H1 (cell line): ENCODE results near the gene APP. TPM values are rescaled to one million over a fixed set of nuclear protein-coding genes. Genes with fewer than 3 reads are reported as not detected.

Experiments used
- ATF2 ChIP-seq: IDR thresholded peaks from 2 replicates; pipeline ENCODE4 v1.6.1; 2012; ENCODE audit warnings: low read length, inconsistent platforms
- CHD2 ChIP-seq: IDR thresholded peaks from 2 replicates; pipeline ENCODE4 v1.6.1; 2012; ENCODE audit warnings: low read length, improper control_type of control experiment
- KDM1A ChIP-seq: fragments of 200-600, 300-600 bp; sonication (generic); IDR thresholded peaks from 2 replicates; pipeline ENCODE4 v1.7.1; 2016; ENCODE audit warnings: mild to moderate bottlenecking, low read length, borderline replicate concordance
- SAP30 ChIP-seq: fragments of 300-600 bp; sonication (generic); IDR thresholded peaks from 2 replicates; pipeline ENCODE4 v1.7.1; 2012; ENCODE audit warnings: low read length, moderate library complexity, mild to moderate bottlenecking, inconsistent platforms; ENCODE audit not compliant: insufficient read depth, insufficient replicate concordance
- SRF ChIP-seq: IDR thresholded peaks from 2 replicates; pipeline ENCODE4 v1.6.1; 2011; ENCODE audit warnings: mild to moderate bottlenecking, low read depth, low read length, moderate library complexity
- TCF12 ChIP-seq: IDR thresholded peaks from 2 replicates; pipeline ENCODE4 v1.6.1; 2011; ENCODE audit warnings: low read depth, mild to moderate bottlenecking, low read length
- TEAD4 ChIP-seq: IDR thresholded peaks from 2 replicates; pipeline ENCODE4 v1.6.1; 2012; ENCODE audit warnings: low read depth, low read length, inconsistent platforms, mixed read lengths
- ZNF274 ChIP-seq: IDR thresholded peaks from 2 replicates; pipeline ENCODE4 v1.7.0; 2012; ENCODE audit warnings: low read length, borderline replicate concordance; ENCODE audit errors: extremely low read depth
- polyA plus RNA-seq, 7 experiments: library from polyadenylated mRNA; depleted of rRNA in 3 of 7; stranded (reverse) in 5 of 7; unstranded in 2 of 7; fragments of >200 nt in 5 of 7; fragments of 200-250 nt in 2 of 7; gene quantifications; 1 replicate in 5 of 7; 2 replicates in 1 of 7; 4 replicates in 1 of 7; pipeline versions ENCODE4 v1.2.1 to v1.2.3, GENCODE V29; 2011 to 2013; ENCODE audit warnings: missing spikeins in 2 of 7, mixed read lengths in 2 of 7
- total RNA-seq: library from RNA; stranded (reverse); fragmentation: NEBNext Ultra II Directional; extraction: Animal tissue kit (Norgen Biotek cat#: 25700); gene quantifications from 2 replicates; pipeline ENCODE4 v1.2.1, GENCODE V29; 2021
- TF ChIP-seq, protein P1 (sequence below): fragments of 300-600 bp; sonication (generic); IDR thresholded peaks from 2 replicates; pipeline ENCODE4 v1.7.1; 2012; ENCODE audit warnings: low read length, moderate library complexity, mild to moderate bottlenecking, inconsistent platforms; ENCODE audit not compliant: insufficient replicate concordance
- TF ChIP-seq, protein P2 (sequence below): IDR thresholded peaks from 2 replicates; pipeline ENCODE4 v1.6.1; 2012; ENCODE audit warnings: inconsistent platforms

Gene APP
- total and polyA plus RNA-seq, 2 of the 8 experiments (the other 6 are each of a cell fraction or from before 2014, with no cell fraction given) = 375 to 551 TPM

GRCh38 chr21:26210614-26211013 lies 40.0 kb upstream of the APP start (continued):
- TF ChIP-seq, protein P1, sequence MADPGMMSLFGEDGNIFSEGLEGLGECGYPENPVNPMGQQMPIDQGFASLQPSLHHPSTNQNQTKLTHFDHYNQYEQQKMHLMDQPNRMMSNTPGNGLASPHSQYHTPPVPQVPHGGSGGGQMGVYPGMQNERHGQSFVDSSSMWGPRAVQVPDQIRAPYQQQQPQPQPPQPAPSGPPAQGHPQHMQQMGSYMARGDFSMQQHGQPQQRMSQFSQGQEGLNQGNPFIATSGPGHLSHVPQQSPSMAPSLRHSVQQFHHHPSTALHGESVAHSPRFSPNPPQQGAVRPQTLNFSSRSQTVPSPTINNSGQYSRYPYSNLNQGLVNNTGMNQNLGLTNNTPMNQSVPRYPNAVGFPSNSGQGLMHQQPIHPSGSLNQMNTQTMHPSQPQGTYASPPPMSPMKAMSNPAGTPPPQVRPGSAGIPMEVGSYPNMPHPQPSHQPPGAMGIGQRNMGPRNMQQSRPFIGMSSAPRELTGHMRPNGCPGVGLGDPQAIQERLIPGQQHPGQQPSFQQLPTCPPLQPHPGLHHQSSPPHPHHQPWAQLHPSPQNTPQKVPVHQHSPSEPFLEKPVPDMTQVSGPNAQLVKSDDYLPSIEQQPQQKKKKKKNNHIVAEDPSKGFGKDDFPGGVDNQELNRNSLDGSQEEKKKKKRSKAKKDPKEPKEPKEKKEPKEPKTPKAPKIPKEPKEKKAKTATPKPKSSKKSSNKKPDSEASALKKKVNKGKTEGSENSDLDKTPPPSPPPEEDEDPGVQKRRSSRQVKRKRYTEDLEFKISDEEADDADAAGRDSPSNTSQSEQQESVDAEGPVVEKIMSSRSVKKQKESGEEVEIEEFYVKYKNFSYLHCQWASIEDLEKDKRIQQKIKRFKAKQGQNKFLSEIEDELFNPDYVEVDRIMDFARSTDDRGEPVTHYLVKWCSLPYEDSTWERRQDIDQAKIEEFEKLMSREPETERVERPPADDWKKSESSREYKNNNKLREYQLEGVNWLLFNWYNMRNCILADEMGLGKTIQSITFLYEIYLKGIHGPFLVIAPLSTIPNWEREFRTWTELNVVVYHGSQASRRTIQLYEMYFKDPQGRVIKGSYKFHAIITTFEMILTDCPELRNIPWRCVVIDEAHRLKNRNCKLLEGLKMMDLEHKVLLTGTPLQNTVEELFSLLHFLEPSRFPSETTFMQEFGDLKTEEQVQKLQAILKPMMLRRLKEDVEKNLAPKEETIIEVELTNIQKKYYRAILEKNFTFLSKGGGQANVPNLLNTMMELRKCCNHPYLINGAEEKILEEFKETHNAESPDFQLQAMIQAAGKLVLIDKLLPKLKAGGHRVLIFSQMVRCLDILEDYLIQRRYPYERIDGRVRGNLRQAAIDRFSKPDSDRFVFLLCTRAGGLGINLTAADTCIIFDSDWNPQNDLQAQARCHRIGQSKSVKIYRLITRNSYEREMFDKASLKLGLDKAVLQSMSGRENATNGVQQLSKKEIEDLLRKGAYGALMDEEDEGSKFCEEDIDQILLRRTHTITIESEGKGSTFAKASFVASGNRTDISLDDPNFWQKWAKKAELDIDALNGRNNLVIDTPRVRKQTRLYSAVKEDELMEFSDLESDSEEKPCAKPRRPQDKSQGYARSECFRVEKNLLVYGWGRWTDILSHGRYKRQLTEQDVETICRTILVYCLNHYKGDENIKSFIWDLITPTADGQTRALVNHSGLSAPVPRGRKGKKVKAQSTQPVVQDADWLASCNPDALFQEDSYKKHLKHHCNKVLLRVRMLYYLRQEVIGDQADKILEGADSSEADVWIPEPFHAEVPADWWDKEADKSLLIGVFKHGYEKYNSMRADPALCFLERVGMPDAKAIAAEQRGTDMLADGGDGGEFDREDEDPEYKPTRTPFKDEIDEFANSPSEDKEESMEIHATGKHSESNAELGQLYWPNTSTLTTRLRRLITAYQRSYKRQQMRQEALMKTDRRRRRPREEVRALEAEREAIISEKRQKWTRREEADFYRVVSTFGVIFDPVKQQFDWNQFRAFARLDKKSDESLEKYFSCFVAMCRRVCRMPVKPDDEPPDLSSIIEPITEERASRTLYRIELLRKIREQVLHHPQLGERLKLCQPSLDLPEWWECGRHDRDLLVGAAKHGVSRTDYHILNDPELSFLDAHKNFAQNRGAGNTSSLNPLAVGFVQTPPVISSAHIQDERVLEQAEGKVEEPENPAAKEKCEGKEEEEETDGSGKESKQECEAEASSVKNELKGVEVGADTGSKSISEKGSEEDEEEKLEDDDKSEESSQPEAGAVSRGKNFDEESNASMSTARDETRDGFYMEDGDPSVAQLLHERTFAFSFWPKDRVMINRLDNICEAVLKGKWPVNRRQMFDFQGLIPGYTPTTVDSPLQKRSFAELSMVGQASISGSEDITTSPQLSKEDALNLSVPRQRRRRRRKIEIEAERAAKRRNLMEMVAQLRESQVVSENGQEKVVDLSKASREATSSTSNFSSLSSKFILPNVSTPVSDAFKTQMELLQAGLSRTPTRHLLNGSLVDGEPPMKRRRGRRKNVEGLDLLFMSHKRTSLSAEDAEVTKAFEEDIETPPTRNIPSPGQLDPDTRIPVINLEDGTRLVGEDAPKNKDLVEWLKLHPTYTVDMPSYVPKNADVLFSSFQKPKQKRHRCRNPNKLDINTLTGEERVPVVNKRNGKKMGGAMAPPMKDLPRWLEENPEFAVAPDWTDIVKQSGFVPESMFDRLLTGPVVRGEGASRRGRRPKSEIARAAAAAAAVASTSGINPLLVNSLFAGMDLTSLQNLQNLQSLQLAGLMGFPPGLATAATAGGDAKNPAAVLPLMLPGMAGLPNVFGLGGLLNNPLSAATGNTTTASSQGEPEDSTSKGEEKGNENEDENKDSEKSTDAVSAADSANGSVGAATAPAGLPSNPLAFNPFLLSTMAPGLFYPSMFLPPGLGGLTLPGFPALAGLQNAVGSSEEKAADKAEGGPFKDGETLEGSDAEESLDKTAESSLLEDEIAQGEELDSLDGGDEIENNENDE = no peak
- TF ChIP-seq KDM1A (no peak), TEAD4 (no peak), ZNF274 (no peak), SAP30 (no peak), TCF12 (no peak), ATF2 (no peak), CHD2 (no peak), SRF (no peak)
- TF ChIP-seq, protein P2, sequence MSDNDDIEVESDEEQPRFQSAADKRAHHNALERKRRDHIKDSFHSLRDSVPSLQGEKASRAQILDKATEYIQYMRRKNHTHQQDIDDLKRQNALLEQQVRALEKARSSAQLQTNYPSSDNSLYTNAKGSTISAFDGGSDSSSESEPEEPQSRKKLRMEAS = no peak
